GM23338 (cell line): Measurements from ENCODE around the gene TGM6. TPM values are rescaled to one million over a fixed set of nuclear protein-coding genes. Genes with fewer than 3 reads are reported as not detected.

Experiments used
- ATAC-seq: fragments of 200-7000 bp; cut with Tn5 transposase; 3 replicates; pipeline ENCODE4 v1.9.1; 2020
- DNase-seq: peaks from one replicate; pipeline ENCODE4 v3.0.0-alpha.2; 2015; ENCODE audit warnings: low spot score
- H2AFZ ChIP-seq: fragments of 200-600 bp; sonication (generic); 2 replicates; pipeline ENCODE4 v1.8.0; 2016; ENCODE audit warnings: antibody characterized with exemption, mild to moderate bottlenecking, moderate library complexity
- H3F3A ChIP-seq: fragments of 200-600 bp; sonication (generic); replicated peaks from 2 replicates; pipeline ENCODE4 v1.8.0; 2017; ENCODE audit warnings: antibody characterized with exemption, mixed run types, low read depth
- H3K27ac ChIP-seq: fragments of 200-600 bp; sonication (generic); 2 replicates; pipeline ENCODE4 v1.6.1; 2016; ENCODE audit warnings: low read depth
- H3K27me3 ChIP-seq: fragments of 200-600 bp; sonication (generic); 2 replicates; pipeline ENCODE4 v1.8.0; 2016; ENCODE audit warnings: mild to moderate bottlenecking, mixed run types, moderate library complexity; ENCODE audit not compliant: insufficient read depth
- H3K36me3 ChIP-seq: fragments of 200-600 bp; sonication (generic); 2 replicates; pipeline ENCODE4 v1.8.0; 2016; ENCODE audit warnings: mild to moderate bottlenecking; ENCODE audit not compliant: insufficient read depth
- H3K4me1 ChIP-seq: fragments of 200-600 bp; sonication (generic); 2 replicates; pipeline ENCODE4 v1.8.0; 2016; ENCODE audit warnings: mild to moderate bottlenecking, moderate library complexity; ENCODE audit not compliant: insufficient read depth
- H3K4me2 ChIP-seq: fragments of 200-600 bp; sonication (generic); 2 replicates; pipeline ENCODE4 v1.7.1; 2017; ENCODE audit warnings: mixed run types
- H3K4me3 ChIP-seq: fragments of 200-600 bp; sonication (generic); 2 replicates; pipeline ENCODE4 v1.6.1; 2016; ENCODE audit warnings: mixed run types
- H3K79me2 ChIP-seq: fragments of 200-600 bp; sonication (generic); replicated peaks from 2 replicates; pipeline ENCODE4 v1.8.0; 2017; ENCODE audit warnings: mild to moderate bottlenecking; ENCODE audit not compliant: insufficient read depth
- H3K9me2 ChIP-seq: fragments of 200-600 bp; sonication (generic); 2 replicates; pipeline ENCODE4 v1.8.0; 2017; ENCODE audit not compliant: insufficient read depth
- H4K20me1 ChIP-seq: fragments of 200-600 bp; sonication (generic); replicated peaks from 2 replicates; pipeline ENCODE4 v1.8.0; 2017; ENCODE audit warnings: mild to moderate bottlenecking; ENCODE audit not compliant: insufficient read depth
- H3K27ac Mint-ChIP-seq: 2 replicates; pipeline ENCODE4 v1.8.0; 2020; ENCODE audit warnings: inconsistent platforms, mild to moderate bottlenecking, moderate library complexity, mixed read lengths
- H3K27me3 Mint-ChIP-seq: 3 replicates; pipeline ENCODE4 v1.8.0; 2022; ENCODE audit warnings: low read depth, mild to moderate bottlenecking, moderate library complexity, mixed read lengths, inconsistent platforms; ENCODE audit not compliant: insufficient read depth, poor library complexity
- H3K36me3 Mint-ChIP-seq: 3 replicates; pipeline ENCODE4 v1.8.0; 2021; ENCODE audit warnings: low read depth, mild to moderate bottlenecking, inconsistent platforms, moderate library complexity, mixed read lengths
- H3K4me1 Mint-ChIP-seq: 3 replicates; pipeline ENCODE4 v1.8.0; 2020; ENCODE audit warnings: mild to moderate bottlenecking, inconsistent platforms, mixed read lengths
- H3K4me3 Mint-ChIP-seq: 3 replicates; pipeline ENCODE4 v1.8.0; 2021; ENCODE audit warnings: moderate library complexity, mild to moderate bottlenecking, inconsistent platforms, mixed read lengths
- H3K9me3 Mint-ChIP-seq: 3 replicates; pipeline ENCODE4 v1.8.0; 2020; ENCODE audit warnings: moderate library complexity, mild to moderate bottlenecking, inconsistent platforms, mixed read lengths
- CREB1 ChIP-seq: fragments of 250-450 bp; sonication (Bioruptor Pico); IDR thresholded peaks from 2 replicates; pipeline ENCODE4 v1.5.0; 2020; ENCODE audit warnings: low read depth, mild to moderate bottlenecking, moderate library complexity
- CTCF ChIP-seq, 2 experiments: fragments of 200-600 bp in 1 of 2; sonication (generic) in 1 of 2; conservative IDR thresholded peaks; 2 replicates each; pipeline versions ENCODE4 v1.5.1 to v1.6.1; 2016 to 2017; ENCODE audit warnings: antibody characterized with exemption in 2 of 2, low read depth in 2 of 2, mild to moderate bottlenecking in 2 of 2, moderate library complexity in 1 of 2
- EZH2 ChIP-seq: fragments of 200-600 bp; sonication (generic); IDR thresholded peaks from one replicate; pipeline ENCODE4 v1.8.0; 2017; ENCODE audit warnings: antibody characterized with exemption, mild to moderate bottlenecking, low read depth; ENCODE audit not compliant: unreplicated experiment
- EZH2phosphoT487 ChIP-seq: fragments of 200-600 bp; sonication (generic); IDR thresholded peaks from one replicate; pipeline ENCODE4 v1.8.1; 2018; ENCODE audit warnings: antibody characterized with exemption; ENCODE audit not compliant: unreplicated experiment
- JUNB ChIP-seq: IDR thresholded peaks from one replicate; pipeline ENCODE4 v1.6.1; 2016; ENCODE audit warnings: antibody characterized with exemption; ENCODE audit not compliant: unreplicated experiment
- NANOG ChIP-seq: IDR thresholded peaks from 2 replicates; pipeline ENCODE4 v1.6.1; 2016; ENCODE audit warnings: antibody characterized with exemption, borderline replicate concordance
- POLR2AphosphoS5 ChIP-seq: IDR thresholded peaks from 2 replicates; pipeline ENCODE4 v1.6.1; 2016; ENCODE audit warnings: antibody characterized with exemption, low read depth
- REST ChIP-seq: IDR thresholded peaks from one replicate; pipeline ENCODE4 v1.6.1; 2018; ENCODE audit warnings: antibody characterized with exemption; ENCODE audit not compliant: unreplicated experiment
- STAT1 ChIP-seq: IDR thresholded peaks from one replicate; pipeline ENCODE4 v1.6.1; 2016; ENCODE audit warnings: antibody characterized with exemption; ENCODE audit not compliant: unreplicated experiment
- polyA plus RNA-seq: library from polyadenylated mRNA; unstranded; fragments of >200 nt; fragmentation: Nextera tagmentation; extraction: Ambion mirVana; gene quantifications from 2 replicates; pipeline ENCODE4 v1.2.1, GENCODE V29; 2016
- total RNA-seq: library from RNA; depleted of rRNA; stranded (reverse); fragments of >200 nt; shearing (Covaris generic); gene quantifications from 2 replicates; pipeline ENCODE4 v1.2.3, GENCODE V29; 2014

TGM6 gene
- total and polyA plus RNA-seq, 2 experiments from 2014 or later = not detected

GRCh38 chr20:2417213-2417541, 36.5 kb downstream of the TGM6 start:
- Histone ChIP-seq H2AFZ (peak overlapping the region; percentile 74), H3K4me2 (no peak overlapping the region)

More at GRCh38 chr20:2417213-2417541, 36.5 kb downstream of the TGM6 start:
- no peaks in the 10 kb centered on the region for H3K4me1 ChIP-seq
- H3K27me3 ChIP-seq = no peaks in the 10 kb centered on the region
- H3K9me3 Mint-ChIP-seq = no peaks in the 10 kb centered on the region
- DNase-seq (no peak), ATAC-seq (no peak)
- H3K79me2 ChIP-seq = no peaks in the 10 kb centered on the region
- no peaks in the 10 kb centered on the region for H4K20me1 ChIP-seq
- no peaks in the 10 kb centered on the region for H3K4me1 Mint-ChIP-seq
- no peaks in the 10 kb centered on the region for H3K36me3 Mint-ChIP-seq
- H3K27me3 Mint-ChIP-seq = peaks cover 2% of the 10 kb centered on the region
- H3F3A ChIP-seq = no peaks in the 10 kb centered on the region
- H3K9me2 ChIP-seq = no peaks in the 10 kb centered on the region
- TF ChIP-seq CREB1 (CRISPR knock-in tag) = no peak
- no peak for TF ChIP-seq STAT1
- no peak for TF ChIP-seq POLR2AphosphoS5
- TF ChIP-seq NANOG = no peak
- TF ChIP-seq JUNB = no peak
- no peak for TF ChIP-seq CTCF (conservative IDR thresholded peaks at IDR 0.05; ENCODE audit: low read depth in 2 of 2)
- TF ChIP-seq EZH2phosphoT487 = no peak
- no peak for TF ChIP-seq EZH2
- no peak for TF ChIP-seq REST
- H3K4me3 Mint-ChIP-seq = no peak overlapping the region
- no peak overlapping the region for H3K27ac Mint-ChIP-seq
- no peak overlapping the region for H3K4me3 ChIP-seq
- H3K36me3 ChIP-seq = no peaks in the 10 kb centered on the region
- no peak overlapping the region for H3K27ac ChIP-seq
